K562 (cell line): ENCODE data around the gene AGRN. TPM values are rescaled to one million over a fixed set of nuclear protein-coding genes. Genes with fewer than 3 reads are reported as not detected.
A peak's percentile ranks its signal among the peaks of the same experiment; 100 is the strongest.

ENCODE experiments used
- ATF1 ChIP-seq, 2 experiments: fragments of 450-650 bp in 1 of 2; IDR thresholded peaks; 2 replicates each; pipeline ENCODE4 v1.6.1; 2016; ENCODE audit warnings: missing compliant biosample characterization in 1 of 2, missing genetic modification characterization in 1 of 2
- BRD9 ChIP-seq: fragments of 450-650 bp; IDR thresholded peaks from 2 replicates; pipeline ENCODE4 v1.6.1; 2018; ENCODE audit warnings: low read depth; ENCODE audit not compliant: partially characterized antibody
- CAMTA2 ChIP-seq: fragments of 250-450 bp; sonication (Bioruptor Pico); conservative IDR thresholded peaks from 2 replicates; pipeline ENCODE4 v1.5.1; 2022
- GTF2E2 ChIP-seq: fragments of 200-800 bp; sonication (Bioruptor generic); IDR thresholded peaks from 2 replicates; pipeline ENCODE4 v1.6.1; 2016; ENCODE audit warnings: missing genetic modification characterization, missing compliant biosample characterization
- MBD2 ChIP-seq: sonication (generic); IDR thresholded peaks from 2 replicates; pipeline ENCODE4 v1.6.1; 2016; ENCODE audit warnings: low read depth, borderline replicate concordance
- NCOA1 ChIP-seq: fragments of 450-650 bp; IDR thresholded peaks from 2 replicates; pipeline ENCODE4 v1.6.1; 2016; ENCODE audit warnings: low read depth
- SMARCE1 ChIP-seq: fragments of 450-650 bp; IDR thresholded peaks from 2 replicates; pipeline ENCODE4 v1.7.1; 2016; ENCODE audit warnings: mild to moderate bottlenecking
- TAF7 ChIP-seq: fragments of 450-650 bp; IDR thresholded peaks from 2 replicates; pipeline ENCODE4 v1.6.1; 2016; ENCODE audit warnings: missing genetic modification characterization, missing compliant biosample characterization
- TAL1 ChIP-seq: fragments of 450-650 bp; IDR thresholded peaks from 2 replicates; pipeline ENCODE4 v1.6.1; 2016; ENCODE audit warnings: mild to moderate bottlenecking
- TBL1XR1 ChIP-seq, 2 experiments: IDR thresholded peaks; 2 replicates each; pipeline ENCODE4 v1.6.1; 2012; ENCODE audit warnings: improper control_type of control experiment in 2 of 2, low read length in 2 of 2, mild to moderate bottlenecking in 1 of 2
- ZC3H8 ChIP-seq: fragments of 450-650 bp; IDR thresholded peaks from 2 replicates; pipeline ENCODE4 v1.6.1; 2017
- ZFX ChIP-seq: sonication (generic); formaldehyde crosslinking; IDR thresholded peaks from 2 replicates; pipeline ENCODE4 v1.8.0; 2022; ENCODE audit warnings: mild to moderate bottlenecking, missing genetic modification reagents, moderate library complexity
- ZNF121 ChIP-seq: sonication (generic); formaldehyde crosslinking; conservative IDR thresholded peaks from 2 replicates; pipeline ENCODE4 v1.8.0; 2022; ENCODE audit warnings: missing genetic modification reagents
- polyA plus RNA-seq, 8 experiments: library from polyadenylated mRNA; depleted of rRNA in 4 of 8; stranded (reverse) in 5 of 8; unstranded in 3 of 8; fragments of >200 nt; fragmentation: Nextera tagmentation in 2 of 8; fragmentation: Illumina TruSeq in 1 of 8; extraction: Ambion mirVana in 2 of 8; extraction: Trizol in 1 of 8; gene quantifications; 2 replicates each; pipeline versions ENCODE4 v1.2.1 to v1.2.3, GENCODE V29; 2011 to 2014; ENCODE audit warnings: inconsistent platforms in 1 of 8, missing spikeins in 1 of 8
- total RNA-seq, 7 experiments: library from RNA; depleted of rRNA in 6 of 7; stranded (reverse); fragments of >200 nt in 6 of 7; fragmentation: Illumina TruSeq in 2 of 7; extraction: Trizol in 2 of 7; gene quantifications; 2 replicates each; pipeline versions ENCODE4 v1.2.1 to v1.2.3, GENCODE V29; 2011 to 2021; ENCODE audit warnings: low replicate concordance in 1 of 7
- TF ChIP-seq, protein P1 (sequence below): IDR thresholded peaks from 2 replicates; pipeline ENCODE4 v1.6.1; 2016; ENCODE audit warnings: missing genetic modification characterization, missing compliant biosample characterization
- TF ChIP-seq, protein P2 (sequence below): fragments of 250-450 bp; sonication (Bioruptor Pico); IDR thresholded peaks from 2 replicates; pipeline ENCODE4 v1.4.0; 2020

AGRN gene
- total and polyA plus RNA-seq, 9 of the 15 experiments (the other 6 are each of a cell fraction or from before 2014, with no cell fraction given): 0.04 to 111 (median 18.1) TPM

DNA sequence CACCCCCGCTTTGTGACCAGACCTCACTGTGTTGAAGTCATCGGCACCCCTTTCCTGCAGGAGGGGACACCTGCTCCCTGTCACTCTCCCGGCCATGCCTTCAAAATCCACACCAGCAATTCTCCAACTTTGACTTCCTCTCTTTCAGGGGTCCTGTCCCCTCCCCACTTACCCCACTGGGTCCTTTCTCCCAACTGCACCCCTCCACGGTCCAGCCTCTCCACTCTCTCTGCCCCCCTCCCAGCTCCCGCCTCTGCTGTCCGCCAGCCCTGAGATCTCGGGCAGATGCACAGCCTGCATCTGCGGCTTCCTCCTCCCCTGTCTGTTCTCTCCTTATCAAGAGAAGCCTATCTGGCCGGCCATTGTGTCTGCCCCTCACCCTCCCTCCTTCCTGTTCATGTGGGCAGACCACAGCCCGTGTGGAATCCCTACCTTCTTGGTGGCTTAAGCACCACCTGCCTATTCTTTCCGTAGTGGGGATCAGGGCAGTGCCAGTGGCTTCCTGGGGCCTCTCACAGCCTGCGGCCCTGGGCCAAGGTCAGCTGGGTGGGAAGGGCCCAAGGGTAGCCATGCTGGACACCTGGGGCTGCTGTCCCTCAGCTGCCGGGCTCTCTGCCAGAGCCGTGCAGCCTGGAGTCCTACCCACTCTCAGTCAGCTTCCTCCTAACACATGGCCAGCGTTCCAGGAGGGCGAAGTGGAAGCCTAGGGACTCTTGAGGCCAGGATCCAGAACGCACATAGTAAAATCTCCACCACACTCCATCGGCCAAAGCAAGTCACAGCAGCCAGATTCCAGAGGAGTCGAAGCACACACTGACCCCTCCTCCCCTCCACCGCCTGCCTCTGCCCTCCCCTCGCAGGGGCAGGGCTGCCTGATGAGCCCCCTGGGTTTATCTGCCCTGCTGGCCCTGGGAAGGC is 14.9 kb upstream of the AGRN start (continued):
- TF ChIP-seq, protein P1, sequence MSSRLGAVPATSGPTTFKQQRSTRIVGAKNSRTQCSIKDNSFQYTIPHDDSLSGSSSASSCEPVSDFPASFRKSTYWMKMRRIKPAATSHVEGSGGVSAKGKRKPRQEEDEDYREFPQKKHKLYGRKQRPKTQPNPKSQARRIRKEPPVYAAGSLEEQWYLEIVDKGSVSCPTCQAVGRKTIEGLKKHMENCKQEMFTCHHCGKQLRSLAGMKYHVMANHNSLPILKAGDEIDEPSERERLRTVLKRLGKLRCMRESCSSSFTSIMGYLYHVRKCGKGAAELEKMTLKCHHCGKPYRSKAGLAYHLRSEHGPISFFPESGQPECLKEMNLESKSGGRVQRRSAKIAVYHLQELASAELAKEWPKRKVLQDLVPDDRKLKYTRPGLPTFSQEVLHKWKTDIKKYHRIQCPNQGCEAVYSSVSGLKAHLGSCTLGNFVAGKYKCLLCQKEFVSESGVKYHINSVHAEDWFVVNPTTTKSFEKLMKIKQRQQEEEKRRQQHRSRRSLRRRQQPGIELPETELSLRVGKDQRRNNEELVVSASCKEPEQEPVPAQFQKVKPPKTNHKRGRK (tag): no peak
- no peak for TF ChIP-seq ZNF121 (CRISPR knock-in tag)
- no peak for TF ChIP-seq ZC3H8
- peak; percentile 42; the same call in 1 of the 2 replicates for TF ChIP-seq TAL1
- TF ChIP-seq ZFX (CRISPR knock-in tag): peak; percentile 60
- TF ChIP-seq SMARCE1: peak; percentile 73
- no peak for TF ChIP-seq MBD2
- peak in 1 of 2 experiments; percentile 67; a peak in 1 of 4 replicates for TF ChIP-seq TBL1XR1 (IDR thresholded peaks at IDR 0.05; ENCODE audit: low read length in 2 of 2)
- peak; percentile 96 for TF ChIP-seq BRD9
- no peak for TF ChIP-seq CAMTA2
- no peak for TF ChIP-seq NCOA1
- no peak for TF ChIP-seq GTF2E2 (tag)
- TF ChIP-seq TAF7 (tag): 0 out of 2 replicates have a peak, but pooled peaks have one; percentile 69
- no peak for TF ChIP-seq ATF1 (CRISPR knock-in tag; IDR thresholded peaks at IDR 0.05)
- peak; percentile 62 for TF ChIP-seq ATF1 (tag; IDR thresholded peaks at IDR 0.05)
- TF ChIP-seq, protein P2, sequence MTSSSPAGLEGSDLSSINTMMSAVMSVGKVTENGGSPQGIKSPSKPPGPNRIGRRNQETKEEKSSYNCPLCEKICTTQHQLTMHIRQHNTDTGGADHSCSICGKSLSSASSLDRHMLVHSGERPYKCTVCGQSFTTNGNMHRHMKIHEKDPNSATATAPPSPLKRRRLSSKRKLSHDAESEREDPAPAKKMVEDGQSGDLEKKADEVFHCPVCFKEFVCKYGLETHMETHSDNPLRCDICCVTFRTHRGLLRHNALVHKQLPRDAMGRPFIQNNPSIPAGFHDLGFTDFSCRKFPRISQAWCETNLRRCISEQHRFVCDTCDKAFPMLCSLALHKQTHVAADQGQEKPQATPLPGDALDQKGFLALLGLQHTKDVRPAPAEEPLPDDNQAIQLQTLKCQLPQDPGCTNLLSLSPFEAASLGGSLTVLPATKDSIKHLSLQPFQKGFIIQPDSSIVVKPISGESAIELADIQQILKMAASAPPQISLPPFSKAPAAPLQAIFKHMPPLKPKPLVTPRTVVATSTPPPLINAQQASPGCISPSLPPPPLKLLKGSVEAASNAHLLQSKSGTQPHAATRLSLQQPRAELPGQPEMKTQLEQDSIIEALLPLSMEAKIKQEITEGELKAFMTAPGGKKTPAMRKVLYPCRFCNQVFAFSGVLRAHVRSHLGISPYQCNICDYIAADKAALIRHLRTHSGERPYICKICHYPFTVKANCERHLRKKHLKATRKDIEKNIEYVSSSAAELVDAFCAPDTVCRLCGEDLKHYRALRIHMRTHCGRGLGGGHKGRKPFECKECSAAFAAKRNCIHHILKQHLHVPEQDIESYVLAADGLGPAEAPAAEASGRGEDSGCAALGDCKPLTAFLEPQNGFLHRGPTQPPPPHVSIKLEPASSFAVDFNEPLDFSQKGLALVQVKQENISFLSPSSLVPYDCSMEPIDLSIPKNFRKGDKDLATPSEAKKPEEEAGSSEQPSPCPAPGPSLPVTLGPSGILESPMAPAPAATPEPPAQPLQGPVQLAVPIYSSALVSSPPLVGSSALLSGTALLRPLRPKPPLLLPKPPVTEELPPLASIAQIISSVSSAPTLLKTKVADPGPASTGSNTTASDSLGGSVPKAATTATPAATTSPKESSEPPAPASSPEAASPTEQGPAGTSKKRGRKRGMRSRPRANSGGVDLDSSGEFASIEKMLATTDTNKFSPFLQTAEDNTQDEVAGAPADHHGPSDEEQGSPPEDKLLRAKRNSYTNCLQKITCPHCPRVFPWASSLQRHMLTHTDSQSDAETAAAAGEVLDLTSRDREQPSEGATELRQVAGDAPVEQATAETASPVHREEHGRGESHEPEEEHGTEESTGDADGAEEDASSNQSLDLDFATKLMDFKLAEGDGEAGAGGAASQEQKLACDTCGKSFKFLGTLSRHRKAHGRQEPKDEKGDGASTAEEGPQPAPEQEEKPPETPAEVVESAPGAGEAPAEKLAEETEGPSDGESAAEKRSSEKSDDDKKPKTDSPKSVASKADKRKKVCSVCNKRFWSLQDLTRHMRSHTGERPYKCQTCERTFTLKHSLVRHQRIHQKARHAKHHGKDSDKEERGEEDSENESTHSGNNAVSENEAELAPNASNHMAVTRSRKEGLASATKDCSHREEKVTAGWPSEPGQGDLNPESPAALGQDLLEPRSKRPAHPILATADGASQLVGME (CRISPR knock-in tag): peak; percentile 45
